Ovary (tissue), 3 donors: ENCODE data around the gene TMEM156.

ENCODE experiments used
- EP300 ChIP-seq: sonication (generic); formaldehyde crosslinking; IDR thresholded peaks from one replicate; pipeline ENCODE4 v1.6.1; 2017; ENCODE audit warnings: antibody characterized with exemption
- POLR2A ChIP-seq: fragments of 450-650 bp; IDR thresholded peaks from one replicate; pipeline ENCODE4 v1.6.1; 2017; ENCODE audit warnings: antibody characterized with exemption, mild to moderate bottlenecking, moderate library complexity
- TF ChIP-seq, protein P1 (sequence below), 3 donors: fragments of 450-650 bp in 2 of 3; fragments of 200-600 bp in 1 of 3; IDR thresholded peaks; one replicate each; pipeline versions ENCODE4 v1.5.1 to v1.8.0; 2016 to 2022; ENCODE audit warnings: antibody characterized with exemption in 3 of 3, mild to moderate bottlenecking in 1 of 3
- donor health status: DM: no; HTN: no; CAD: no.

- TF ChIP-seq, protein P1, sequence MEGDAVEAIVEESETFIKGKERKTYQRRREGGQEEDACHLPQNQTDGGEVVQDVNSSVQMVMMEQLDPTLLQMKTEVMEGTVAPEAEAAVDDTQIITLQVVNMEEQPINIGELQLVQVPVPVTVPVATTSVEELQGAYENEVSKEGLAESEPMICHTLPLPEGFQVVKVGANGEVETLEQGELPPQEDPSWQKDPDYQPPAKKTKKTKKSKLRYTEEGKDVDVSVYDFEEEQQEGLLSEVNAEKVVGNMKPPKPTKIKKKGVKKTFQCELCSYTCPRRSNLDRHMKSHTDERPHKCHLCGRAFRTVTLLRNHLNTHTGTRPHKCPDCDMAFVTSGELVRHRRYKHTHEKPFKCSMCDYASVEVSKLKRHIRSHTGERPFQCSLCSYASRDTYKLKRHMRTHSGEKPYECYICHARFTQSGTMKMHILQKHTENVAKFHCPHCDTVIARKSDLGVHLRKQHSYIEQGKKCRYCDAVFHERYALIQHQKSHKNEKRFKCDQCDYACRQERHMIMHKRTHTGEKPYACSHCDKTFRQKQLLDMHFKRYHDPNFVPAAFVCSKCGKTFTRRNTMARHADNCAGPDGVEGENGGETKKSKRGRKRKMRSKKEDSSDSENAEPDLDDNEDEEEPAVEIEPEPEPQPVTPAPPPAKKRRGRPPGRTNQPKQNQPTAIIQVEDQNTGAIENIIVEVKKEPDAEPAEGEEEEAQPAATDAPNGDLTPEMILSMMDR (IDR thresholded peaks at IDR 0.05), result no peak
- TF ChIP-seq POLR2A (no peak), EP300 (no peak)
Measured at GRCh38 chr4:39037491-39037825, 5.2 kb upstream of the TMEM156 start.
